ENCODE measurements around the gene CREB3L2. TPM values are rescaled to one million over a fixed set of nuclear protein-coding genes. Genes with fewer than 3 reads are reported as not detected.
"Not testable (repeated sequence)": the region's sequence is repeated elsewhere in the genome, so short reads cannot be mapped to it uniquely, and the experiment has no call there.

CREB3L2 gene
- polyA plus RNA-seq, 1 experiment = 57.8 TPM

GRCh38 chr7:138014686-138015085 lies 12.8 kb upstream of the CREB3L2 start:
- DNase-seq (ENCODE audit: low read depth, low spot score) = no peak
- CTCF ChIA-PET = interaction anchor here (1.4 kb wide), 1 partner anchor 359 kb away, joined by 3 read pairs; no protein-coding TSS in a partner anchor
- Histone ChIP-seq H3K27me3 (ENCODE audit: control insufficient read depth, insufficient read depth, low read length) (peaks cover 8% of the 10 kb centered on the region), H3K9me3 (ENCODE audit: control insufficient read depth, insufficient read depth, low read length) (no peaks in the 10 kb centered on the region), H3K27ac (ENCODE audit: low read depth, low read length) (no peak overlapping the region), H3K4me3 (ENCODE audit: low read depth, low read length) (no peak overlapping the region)
- POLR2A ChIA-PET = no interaction called here
- no peak for TF ChIP-seq CTCF (IDR thresholded peaks at IDR 0.05; ENCODE audit: low read depth, low read length)

DNA sequence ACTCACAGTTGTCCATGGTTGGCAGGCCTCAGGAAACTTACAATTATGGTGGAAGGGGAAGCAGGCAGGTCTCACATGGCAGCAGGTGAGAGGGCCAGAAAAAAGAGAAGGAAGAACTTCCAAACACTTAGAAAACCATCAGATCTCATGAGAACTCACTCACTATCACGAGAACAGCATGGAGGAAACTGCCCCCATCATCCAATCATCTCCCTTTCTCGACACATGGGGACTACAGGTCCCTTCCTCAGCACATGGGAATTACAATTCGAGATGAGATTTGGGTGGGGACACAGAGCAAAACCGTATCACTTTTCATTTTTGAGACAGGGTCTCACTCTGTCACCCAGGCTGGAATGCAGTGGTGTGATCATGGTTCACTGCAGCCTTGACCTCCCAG lies 12.3 kb upstream of the CREB3L2 start:
- H3K9me3 ChIP-seq (ENCODE audit: control insufficient read depth, insufficient read depth, low read length); POLR2A ChIA-PET; H3K4me3 ChIP-seq (ENCODE audit: low read depth, low read length); DNase-seq (ENCODE audit: low read depth, low spot score); H3K27ac ChIP-seq (ENCODE audit: low read depth, low read length); H3K27me3 ChIP-seq (ENCODE audit: control insufficient read depth, insufficient read depth, low read length): not testable (repeated sequence)
- CTCF ChIA-PET = interaction anchor here (0.8 to 1.6 kb wide), 3 partner anchors 99 to 358 kb away, joined by 3 to 7 read pairs (median 3); no protein-coding TSS in a partner anchor

- Histone ChIP-seq H3K9me3 (ENCODE audit: control insufficient read depth, insufficient read depth, low read length) (no peaks in the 10 kb centered on the region), H3K4me3 (ENCODE audit: low read depth, low read length) (no peak overlapping the region), H3K27ac (ENCODE audit: low read depth, low read length) (no peak overlapping the region), H3K27me3 (ENCODE audit: control insufficient read depth, insufficient read depth, low read length) (peaks cover 4% of the 10 kb centered on the region)
- no peak for TF ChIP-seq CTCF (IDR thresholded peaks at IDR 0.05; ENCODE audit: low read depth, low read length)
- DNase-seq (ENCODE audit: low read depth, low spot score) = no peak
- CTCF ChIA-PET = interaction anchor here (0.6 to 11.4 kb wide), 29 partner anchors 8 to 730 kb away, joined by 3 to 365 read pairs (median 4); no protein-coding TSS in a partner anchor
- POLR2A ChIA-PET = no interaction called here
Measured at GRCh38 chr7:138009350-138009653, 7.4 kb upstream of the CREB3L2 start.

- CTCF ChIA-PET = interaction anchor here (0.6 to 11.4 kb wide), 32 partner anchors 9 to 730 kb away, joined by 3 to 365 read pairs (median 4); no protein-coding TSS in a partner anchor
- Histone ChIP-seq H3K4me3 (ENCODE audit: low read depth, low read length) (no peak overlapping the region), H3K27me3 (ENCODE audit: control insufficient read depth, insufficient read depth, low read length) (peaks cover 4% of the 10 kb centered on the region), H3K9me3 (ENCODE audit: control insufficient read depth, insufficient read depth, low read length) (no peaks in the 10 kb centered on the region), H3K27ac (ENCODE audit: low read depth, low read length) (no peak overlapping the region)
- POLR2A ChIA-PET = interaction anchor here (0.7 kb wide), 1 partner anchor 1767 kb away, joined by 3 read pairs; no protein-coding TSS in a partner anchor
- TF ChIP-seq CTCF (IDR thresholded peaks at IDR 0.05; ENCODE audit: low read depth, low read length) = peak; percentile 89
- DNase-seq (ENCODE audit: low read depth, low spot score) = no peak
Measured at GRCh38 chr7:138008588-138009349, 6.9 kb upstream of the CREB3L2 start.

- ChIA-PET POLR2A (interaction anchor here (0.5 to 1.0 kb wide), 3 partner anchors 106 to 1766 kb away, joined by 3 read pairs; no protein-coding TSS in a partner anchor), CTCF (interaction anchor here (0.7 to 11.4 kb wide), 13 partner anchors 9 to 731 kb away, joined by 3 to 365 read pairs (median 4); no protein-coding TSS in a partner anchor)
- Histone ChIP-seq H3K27me3 (ENCODE audit: control insufficient read depth, insufficient read depth, low read length) (peaks cover 2% of the 10 kb centered on the region), H3K4me3 (ENCODE audit: low read depth, low read length) (no peak overlapping the region), H3K27ac (ENCODE audit: low read depth, low read length) (no peak overlapping the region), H3K9me3 (ENCODE audit: control insufficient read depth, insufficient read depth, low read length) (no peaks in the 10 kb centered on the region)
- no peak for TF ChIP-seq CTCF (IDR thresholded peaks at IDR 0.05; ENCODE audit: low read depth, low read length)
- DNase-seq (ENCODE audit: low read depth, low spot score) = no peak
Measured at GRCh38 chr7:138008019-138008587, 6.2 kb upstream of the CREB3L2 start.

All from AG04450 (cell line).